ENCODE data around the gene ANO5. TPM values are rescaled to one million over a fixed set of nuclear protein-coding genes. Genes with fewer than 3 reads are reported as not detected.
A peak's percentile ranks its signal among the peaks of the same experiment; 100 is the strongest.

Gene ANO5
- 8.6 and 12.9 TPM in 2 replicates for polyA plus RNA-seq (2011; rRNA removed)
- 1.0 and 1.4 TPM in 2 replicates for polyA plus RNA-seq (2012; cell fraction: cytosol; rRNA removed)
- polyA plus RNA-seq (2012; cell fraction: nucleus; rRNA removed) = 2.1 and 2.3 TPM in 2 replicates
- 2.7 to 3.3 TPM (median 3.1 TPM) in 3 replicates for polyA plus RNA-seq (2017; fragmentation: RNase III; extraction: RNeasy Plus Mini Kit Qiagen cat#74134 plus additional on column Dnase treatment)
- 13.5 and 16.2 TPM in 2 replicates for polyA minus RNA-seq (2011; rRNA and poly(A)+ RNA removed)

GRCh38 chr11:22192642-22193347, at the start of gene ANO5:
ANO5 (plus strand) TSS chr11:22193085; CDS start chr11:22193493, 408 bp downstream.
- DNase-seq (ENCODE audit: low read depth in 1 of 2, low spot score in 1 of 2) = peak; percentile 71 to 73
- no peaks in the 10 kb centered on the region for H3K9me3 ChIP-seq
- peak within 1 kb of the TSS; percentile 83 to 94 for H3K27ac ChIP-seq
- ATAC-seq = peak; percentile 84 to 92
- H3K4me3 ChIP-seq = peak within 1 kb of the TSS; percentile 68
- POLR2A ChIA-PET = no interaction called here
- CTCF ChIA-PET = interaction anchor here (0.6 to 1.8 kb wide), 5 partner anchors 11 to 325 kb away, joined by 3 to 8 read pairs (median 6); no protein-coding TSS in a partner anchor
- H3K4me1 ChIP-seq = peaks cover 8% of the 10 kb centered on the region; the same call in 2 of the 3 replicates
- FAIRE-seq = no peak
- TF ChIP-seq GATA3 (IDR thresholded peaks at IDR 0.05; ENCODE audit: borderline replicate concordance) = no peak
- TF ChIP-seq CBX8 (IDR thresholded peaks at IDR 0.05) = no peak
- no peak for TF ChIP-seq JUN (IDR thresholded peaks at IDR 0.05)
- TF ChIP-seq USF2 (IDR thresholded peaks at IDR 0.05) = no peak
- no peak for TF ChIP-seq MYC (IDR thresholded peaks at IDR 0.05; ENCODE audit: borderline replicate concordance, low read length)
- no peak for TF ChIP-seq RAD21 (conservative IDR thresholded peaks at IDR 0.05 in 1 of 2, IDR thresholded peaks at IDR 0.05 in 1 of 2)
- 0 out of 2 replicates have a peak, but pooled peaks have one; percentile 65 for TF ChIP-seq E2F6 (IDR thresholded peaks at IDR 0.05; ENCODE audit: borderline replicate concordance, low read depth)
- no peak for TF ChIP-seq MAZ (IDR thresholded peaks at IDR 0.05; ENCODE audit: borderline replicate concordance, low read depth, low read length)
- no peak for TF ChIP-seq FOSB (CRISPR knock-in tag; IDR thresholded peaks at IDR 0.05)
- no peak for TF ChIP-seq POLR2AphosphoS2 (conservative IDR thresholded peaks at IDR 0.05; ENCODE audit: low read length)
- no peak for TF ChIP-seq NPAS2 (CRISPR knock-in tag; IDR thresholded peaks at IDR 0.05; ENCODE audit: borderline replicate concordance)
- TF ChIP-seq KDM5A (IDR thresholded peaks at IDR 0.05) = 0 out of 2 replicates have a peak, but pooled peaks have one; percentile 19
- TF ChIP-seq PHF8 (IDR thresholded peaks at IDR 0.05; ENCODE audit: borderline replicate concordance, low read depth) = peak; percentile 68
- TF ChIP-seq BCL3 (IDR thresholded peaks at IDR 0.05) = peak; percentile 35; the same call in 1 of the 3 replicates
- no peak for TF ChIP-seq EHF (CRISPR knock-in tag; IDR thresholded peaks at IDR 0.05)
- TF ChIP-seq HOXB13 (CRISPR knock-in tag; IDR thresholded peaks at IDR 0.05; ENCODE audit: low read depth) = no peak
- TF ChIP-seq POLR2A (IDR thresholded peaks at IDR 0.05; ENCODE audit: low read length) = peak; percentile 52
- TF ChIP-seq RNF2 (IDR thresholded peaks at IDR 0.05; ENCODE audit: borderline replicate concordance, low read depth) = peak; percentile 58; the same call in 1 of the 2 replicates
- TF ChIP-seq CHD4 (IDR thresholded peaks at IDR 0.05; ENCODE audit: borderline replicate concordance) = no peak
- no peak for TF ChIP-seq CHD2 (IDR thresholded peaks at IDR 0.05; ENCODE audit: low read length, partially characterized antibody)
- under 1% methylated on average over 33 of the region's 56 CpGs for WGBS (ENCODE audit: missing lambda C conversion rate)
- peak within 1 kb of the TSS; percentile 97 for H3K4me2 ChIP-seq

GRCh38 chr11:22151649-22152197, 41.2 kb upstream of the ANO5 start:
- Histone ChIP-seq H3K9me3 (no peaks in the 10 kb centered on the region), H3K4me2 (no peak overlapping the region), H3K4me1 (peaks cover 11% of the 10 kb centered on the region; the same call in 1 of the 3 replicates), H3K27ac (no peak overlapping the region), H3K4me3 (no peak overlapping the region)
- 75% methylated on average over 4 of the region's 4 CpGs for WGBS (ENCODE audit: missing lambda C conversion rate)
- FAIRE-seq (no peak), ATAC-seq (no peak), DNase-seq (ENCODE audit: low read depth in 1 of 2, low spot score in 1 of 2) (no peak)
- ChIA-PET POLR2A (no interaction called here), CTCF (interaction anchor here (1.0 to 2.6 kb wide), 3 partner anchors 1485 to 1498 kb away, joined by 3 to 5 read pairs (median 4); no protein-coding TSS in a partner anchor)
- TF ChIP-seq EHMT2 (IDR thresholded peaks at IDR 0.05; ENCODE audit: low read depth) (no peak), HMGXB4 (CRISPR knock-in tag; IDR thresholded peaks at IDR 0.05; ENCODE audit: borderline replicate concordance) (no peak), KDM1A (IDR thresholded peaks at IDR 0.05; ENCODE audit: low read depth) (no peak), SREBF2 (IDR thresholded peaks at IDR 0.05) (no peak), GATA3 (IDR thresholded peaks at IDR 0.05; ENCODE audit: borderline replicate concordance) (no peak), KDM5A (IDR thresholded peaks at IDR 0.05) (no peak), ELK1 (IDR thresholded peaks at IDR 0.05; ENCODE audit: low read depth, low read length) (no peak), BCL3 (IDR thresholded peaks at IDR 0.05) (no peak), ZFP36 (IDR thresholded peaks at IDR 0.05; ENCODE audit: borderline replicate concordance, partially characterized antibody) (no peak), PHF8 (IDR thresholded peaks at IDR 0.05; ENCODE audit: borderline replicate concordance, low read depth) (no peak), ZSCAN20 (CRISPR knock-in tag; IDR thresholded peaks at IDR 0.05) (no peak)
